MM.1S (cell line): ENCODE data around the gene EFNA5.

ENCODE experiments used
- DNase-seq: peaks from one replicate; pipeline ENCODE4 v3.0.0-alpha.2; 2015
- H2AFZ ChIP-seq: fragments of 300-600 bp; sonication (generic); 2 replicates; pipeline ENCODE4 v1.6.0; 2016; ENCODE audit warnings: antibody characterized with exemption, low read length
- H3F3A ChIP-seq: fragments of 300-600 bp; sonication (generic); 2 replicates; pipeline ENCODE4 v1.6.1; 2016; ENCODE audit warnings: mild to moderate bottlenecking, antibody characterized with exemption, low read length, moderate library complexity, mixed read lengths; ENCODE audit not compliant: insufficient read depth
- H3K27ac ChIP-seq: fragments of 300-600 bp; sonication (generic); 2 replicates; pipeline ENCODE4 v1.5.1; 2016; ENCODE audit warnings: mild to moderate bottlenecking, low read length
- H3K27me3 ChIP-seq: fragments of 300-600 bp; sonication (generic); replicated peaks from 2 replicates; pipeline ENCODE4 v1.6.0; 2016; ENCODE audit warnings: low read length; ENCODE audit not compliant: insufficient read depth
- H3K36me3 ChIP-seq: fragments of 300-600 bp; sonication (generic); replicated peaks from 2 replicates; pipeline ENCODE4 v1.6.1; 2016; ENCODE audit warnings: mild to moderate bottlenecking, low read length, mixed read lengths; ENCODE audit not compliant: insufficient read depth
- H3K4me1 ChIP-seq: fragments of 300-600 bp; sonication (generic); 2 replicates; pipeline ENCODE4 v1.6.1; 2016; ENCODE audit warnings: low read length, mixed read lengths
- H3K4me2 ChIP-seq: fragments of 300-600 bp; sonication (generic); 2 replicates; pipeline ENCODE4 v1.6.0; 2016; ENCODE audit warnings: low read depth, low read length
- H3K4me3 ChIP-seq: fragments of 300-600 bp; sonication (generic); 2 replicates; pipeline ENCODE4 v1.5.1; 2016; ENCODE audit warnings: low read length, mixed read lengths
- H3K79me2 ChIP-seq: fragments of 300-600 bp; sonication (generic); 2 replicates; pipeline ENCODE4 v1.6.1; 2016; ENCODE audit warnings: mixed run types, low read length, mixed read lengths
- H3K9ac ChIP-seq: fragments of 300-600 bp; sonication (generic); 2 replicates; pipeline ENCODE4 v1.6.1; 2016; ENCODE audit warnings: low read length, mixed read lengths
- H3K9me2 ChIP-seq: fragments of 300-600 bp; sonication (generic); replicated peaks from 2 replicates; pipeline ENCODE4 v1.6.1; 2016; ENCODE audit warnings: mild to moderate bottlenecking, low read length, mixed read lengths; ENCODE audit not compliant: insufficient read depth
- H3K9me3 ChIP-seq: fragments of 300-600 bp; sonication (generic); replicated peaks from 2 replicates; pipeline ENCODE4 v1.6.1; 2016; ENCODE audit warnings: mild to moderate bottlenecking, low read length, mixed read lengths; ENCODE audit not compliant: insufficient read depth
- H4K20me1 ChIP-seq: fragments of 300-600 bp; sonication (generic); 2 replicates; pipeline ENCODE4 v1.6.1; 2016; ENCODE audit warnings: mild to moderate bottlenecking, low read length, moderate library complexity, mixed read lengths; ENCODE audit not compliant: insufficient read depth
- EZH2 ChIP-seq: fragments of 300-600 bp; sonication (generic); optimal IDR thresholded peaks from 2 replicates; pipeline ENCODE3; 2017; ENCODE audit warnings: low read depth, mild to moderate bottlenecking, antibody characterized with exemption, low read length, mixed read lengths
- EZH2phosphoT487 ChIP-seq: fragments of 300-600 bp; sonication (generic); IDR thresholded peaks from 2 replicates; pipeline ENCODE4 v1.6.1; 2018; ENCODE audit warnings: antibody characterized with exemption, low read length
- TF ChIP-seq, protein P1 (sequence below): fragments of 300-600 bp; sonication (generic); IDR thresholded peaks from 2 replicates; pipeline ENCODE4 v1.5.1; 2016; ENCODE audit warnings: antibody characterized with exemption, low read length, mixed read lengths

The EFNA5 gene

GRCh38 chr5:107636068-107636467 is 34.7 kb downstream of the EFNA5 start:
- Histone ChIP-seq H3K9me2 (no peaks in the 10 kb centered on the region), H3K27me3 (no peaks in the 10 kb centered on the region), H3K9ac (no peak overlapping the region), H3K4me2 (no peak overlapping the region), H3K4me3 (no peak overlapping the region), H3K27ac (no peak overlapping the region), H2AFZ (no peak overlapping the region), H3K9me3 (no peaks in the 10 kb centered on the region), H4K20me1 (no peaks in the 10 kb centered on the region), H3K79me2 (no peaks in the 10 kb centered on the region), H3F3A (no peaks in the 10 kb centered on the region), H3K36me3 (no peaks in the 10 kb centered on the region), H3K4me1 (no peaks in the 10 kb centered on the region)
- TF ChIP-seq EZH2phosphoT487 (no peak), EZH2 (no peak)
- TF ChIP-seq, protein P1, sequence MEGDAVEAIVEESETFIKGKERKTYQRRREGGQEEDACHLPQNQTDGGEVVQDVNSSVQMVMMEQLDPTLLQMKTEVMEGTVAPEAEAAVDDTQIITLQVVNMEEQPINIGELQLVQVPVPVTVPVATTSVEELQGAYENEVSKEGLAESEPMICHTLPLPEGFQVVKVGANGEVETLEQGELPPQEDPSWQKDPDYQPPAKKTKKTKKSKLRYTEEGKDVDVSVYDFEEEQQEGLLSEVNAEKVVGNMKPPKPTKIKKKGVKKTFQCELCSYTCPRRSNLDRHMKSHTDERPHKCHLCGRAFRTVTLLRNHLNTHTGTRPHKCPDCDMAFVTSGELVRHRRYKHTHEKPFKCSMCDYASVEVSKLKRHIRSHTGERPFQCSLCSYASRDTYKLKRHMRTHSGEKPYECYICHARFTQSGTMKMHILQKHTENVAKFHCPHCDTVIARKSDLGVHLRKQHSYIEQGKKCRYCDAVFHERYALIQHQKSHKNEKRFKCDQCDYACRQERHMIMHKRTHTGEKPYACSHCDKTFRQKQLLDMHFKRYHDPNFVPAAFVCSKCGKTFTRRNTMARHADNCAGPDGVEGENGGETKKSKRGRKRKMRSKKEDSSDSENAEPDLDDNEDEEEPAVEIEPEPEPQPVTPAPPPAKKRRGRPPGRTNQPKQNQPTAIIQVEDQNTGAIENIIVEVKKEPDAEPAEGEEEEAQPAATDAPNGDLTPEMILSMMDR = no peak
- no peak for DNase-seq

DNA sequence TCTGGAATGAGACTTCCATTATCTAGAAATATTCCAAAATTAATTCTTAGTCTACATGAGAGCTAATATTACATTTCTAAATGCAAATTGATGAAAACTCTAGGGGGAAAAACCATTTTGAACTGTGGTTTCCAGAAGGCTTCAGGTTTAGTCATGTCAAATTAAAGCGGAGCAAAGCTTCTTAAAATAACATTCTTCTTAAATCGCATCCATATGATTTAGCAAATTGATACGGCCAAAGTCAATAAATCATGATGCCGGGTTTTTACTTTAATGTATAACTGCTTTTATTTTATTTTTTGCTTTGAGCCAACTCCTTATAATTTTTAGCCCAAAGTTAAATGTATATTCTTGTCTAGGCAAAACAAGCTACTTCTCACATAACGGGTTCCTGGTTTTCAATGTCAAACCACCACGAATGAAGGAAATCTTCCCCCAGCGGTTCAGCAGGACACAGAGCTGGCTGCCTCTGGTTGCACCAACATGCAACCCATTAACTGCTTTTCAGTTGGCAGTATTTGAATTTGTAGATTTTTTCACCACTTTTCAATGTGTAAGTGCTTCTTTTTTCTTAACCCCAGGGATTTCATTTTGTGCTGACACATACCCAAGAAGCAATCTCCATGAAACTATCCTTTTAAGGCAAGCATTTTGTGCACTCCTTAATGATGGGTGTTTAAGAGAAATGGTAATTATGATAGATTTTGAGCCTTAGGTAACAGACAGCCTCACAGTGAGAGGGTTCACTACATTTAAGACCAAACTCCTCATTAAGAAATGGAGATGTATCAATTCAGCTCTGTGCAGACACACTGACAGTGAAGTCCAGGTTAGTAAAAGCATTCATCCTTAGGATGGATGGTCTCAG is 35.5 kb downstream of the EFNA5 start:
- Histone ChIP-seq H3K9me3 (no peaks in the 10 kb centered on the region), H3F3A (no peaks in the 10 kb centered on the region), H2AFZ (no peak overlapping the region), H3K79me2 (no peaks in the 10 kb centered on the region), H3K27ac (no peak overlapping the region), H4K20me1 (no peaks in the 10 kb centered on the region), H3K4me1 (no peaks in the 10 kb centered on the region), H3K9ac (no peak overlapping the region), H3K4me2 (no peak overlapping the region), H3K9me2 (no peaks in the 10 kb centered on the region), H3K36me3 (no peaks in the 10 kb centered on the region), H3K27me3 (no peaks in the 10 kb centered on the region), H3K4me3 (no peak overlapping the region)
- DNase-seq = no peak
- no peak for TF ChIP-seq EZH2phosphoT487

- TF ChIP-seq EZH2 = no peak
- H3K4me2 ChIP-seq = no peak overlapping the region
- no peaks in the 10 kb centered on the region for H3K9me3 ChIP-seq
- no peak for DNase-seq
- no peak overlapping the region for H3K27ac ChIP-seq
- no peaks in the 10 kb centered on the region for H3K9me2 ChIP-seq
- H3K4me1 ChIP-seq = no peaks in the 10 kb centered on the region
- H3F3A ChIP-seq = no peaks in the 10 kb centered on the region
- no peak overlapping the region for H3K4me3 ChIP-seq
- H4K20me1 ChIP-seq = no peaks in the 10 kb centered on the region
- no peaks in the 10 kb centered on the region for H3K36me3 ChIP-seq
- no peak overlapping the region for H3K9ac ChIP-seq
- no peaks in the 10 kb centered on the region for H3K79me2 ChIP-seq
- H3K27me3 ChIP-seq = no peaks in the 10 kb centered on the region
- no peak overlapping the region for H2AFZ ChIP-seq
Measured at GRCh38 chr5:107633171-107633901, 37.4 kb downstream of the EFNA5 start.

GRCh38 chr5:107631805-107632362 is 38.9 kb downstream of the EFNA5 start:
- Histone ChIP-seq H3K4me3 (no peak overlapping the region), H3K4me2 (no peak overlapping the region), H3K27ac (no peak overlapping the region)

More at GRCh38 chr5:107631805-107632362, 38.9 kb downstream of the EFNA5 start:
- H3K9me2 ChIP-seq = no peaks in the 10 kb centered on the region
- no peak for TF ChIP-seq EZH2phosphoT487
- TF ChIP-seq EZH2 = no peak
- TF ChIP-seq, protein P1 = no peak
- H3K4me1 ChIP-seq = no peaks in the 10 kb centered on the region
- no peaks in the 10 kb centered on the region for H3K36me3 ChIP-seq
- H3K79me2 ChIP-seq = no peaks in the 10 kb centered on the region
- no peak for DNase-seq
- no peaks in the 10 kb centered on the region for H3K9me3 ChIP-seq
- H3K9ac ChIP-seq = no peak overlapping the region
- no peaks in the 10 kb centered on the region for H3F3A ChIP-seq
- H2AFZ ChIP-seq = no peak overlapping the region
- no peaks in the 10 kb centered on the region for H4K20me1 ChIP-seq
- H3K27me3 ChIP-seq = no peaks in the 10 kb centered on the region
